Measurements from ENCODE around the gene IFRD2. TPM values are rescaled to one million over a fixed set of nuclear protein-coding genes. Genes with fewer than 3 reads are reported as not detected.

Gene IFRD2
- total RNA-seq, 1 donor from 2014 or later: 103 TPM

Other genes with a start within 250 kb of the IFRD2 start
- gene RBM5, start 203.5 kb downstream of the IFRD2 start, total RNA-seq: 176 and 185 TPM in 2 replicates
- gene SEMA3F, start 137.1 kb downstream of the IFRD2 start, total RNA-seq: 0.05 and 0.11 TPM in 2 replicates
- gene GNAT1, start 100.8 kb downstream of the IFRD2 start, total RNA-seq: not detected in 2 replicates
- gene SLC38A3, start 87.2 kb downstream of the IFRD2 start, total RNA-seq: not detected in 2 replicates
- 420 and 429 TPM in 2 replicates for gene GNAI2, start 56.2 kb downstream of the IFRD2 start, total RNA-seq
- 0.30 and 0.57 TPM in 2 replicates for gene SEMA3B, start 23.3 kb downstream of the IFRD2 start, total RNA-seq
- gene LSMEM2, start 13.3 kb downstream of the IFRD2 start, total RNA-seq: not detected in 2 replicates
- gene HYAL3, start 7.0 kb upstream of the IFRD2 start, total RNA-seq: 13.6 and 15.2 TPM in 2 replicates
- 27.4 and 29.0 TPM in 2 replicates for gene NAA80, start 7.0 kb upstream of the IFRD2 start, total RNA-seq
- 0.07 TPM in 1 of 2 replicates, not detected in the other for gene HYAL1, start 11.1 kb upstream of the IFRD2 start, total RNA-seq
- gene HYAL2, start 30.3 kb upstream of the IFRD2 start, total RNA-seq: 9.0 and 9.1 TPM in 2 replicates
- 21.0 and 22.1 TPM in 2 replicates for gene TUSC2, start 35.8 kb upstream of the IFRD2 start, total RNA-seq
- 125 and 127 TPM in 2 replicates for gene RASSF1, start 48.4 kb upstream of the IFRD2 start, total RNA-seq
- gene ZMYND10, start 53.3 kb upstream of the IFRD2 start, total RNA-seq: 3.6 and 4.6 TPM in 2 replicates
- 44.4 and 49.6 TPM in 2 replicates for gene NPRL2, start 58.3 kb upstream of the IFRD2 start, total RNA-seq
- gene CYB561D2, start 58.4 kb upstream of the IFRD2 start, total RNA-seq: 42.7 and 46.3 TPM in 2 replicates
- gene TMEM115, start 67.1 kb upstream of the IFRD2 start, total RNA-seq: 17.8 and 18.4 TPM in 2 replicates
- gene CACNA2D2, start 211.2 kb upstream of the IFRD2 start, total RNA-seq: 0.41 and 0.68 TPM in 2 replicates